LNCAP (cell line): ENCODE results near the gene PPM1H.

Source experiments
- CTCF ChIP-seq: fragments of 450-650 bp; IDR thresholded peaks from 2 replicates; pipeline ENCODE4 v1.5.1; 2017; ENCODE audit warnings: mild to moderate bottlenecking

The PPM1H gene

GRCh38 chr12:62750941-62751809 is 183.8 kb downstream of the PPM1H start:
- no peak for TF ChIP-seq CTCF

DNA sequence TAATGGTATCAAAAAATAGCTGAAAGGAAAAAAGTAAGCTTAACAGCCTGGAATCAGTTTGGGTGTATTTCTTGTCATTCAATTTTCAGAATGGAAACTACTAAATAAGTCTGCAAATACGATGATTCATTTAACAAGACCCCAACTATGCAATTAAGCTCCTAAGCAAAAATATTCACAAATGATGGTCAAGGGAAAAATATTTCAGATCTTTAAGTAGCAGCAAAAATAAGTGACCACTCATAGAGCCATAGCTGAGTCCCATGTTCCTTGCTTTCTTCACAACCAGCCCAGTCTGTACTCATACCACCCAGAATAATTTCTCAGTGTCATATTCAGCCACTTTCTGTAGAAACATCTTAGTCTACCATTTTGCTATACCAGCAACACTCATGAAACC is 185.4 kb downstream of the PPM1H start:
- no peak for TF ChIP-seq CTCF

DNA sequence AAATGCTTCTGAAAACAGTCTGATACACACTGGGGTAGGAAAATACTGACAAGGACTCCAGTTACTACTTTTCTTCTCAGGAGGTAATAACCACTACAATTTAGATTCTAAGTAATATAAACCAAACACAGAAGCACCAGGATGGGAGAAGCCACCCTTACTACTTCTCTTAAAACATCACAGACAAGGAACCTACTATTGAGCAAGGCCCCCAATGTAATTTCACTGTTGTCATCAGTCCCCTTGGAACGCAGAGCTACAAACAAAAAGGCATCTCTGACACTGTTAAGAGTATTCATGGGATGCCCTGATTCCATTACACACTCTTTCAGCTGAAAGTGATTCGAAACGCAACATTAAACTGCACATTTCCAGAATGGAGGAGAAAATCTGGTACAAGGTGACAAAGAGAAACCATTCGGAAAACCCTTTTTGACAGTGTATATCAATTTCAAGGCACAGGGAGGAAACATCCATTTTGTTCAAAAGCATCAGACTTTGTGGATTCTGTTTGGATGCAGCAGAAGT is 185.9 kb downstream of the PPM1H start:
- TF ChIP-seq CTCF = no peak

DNA sequence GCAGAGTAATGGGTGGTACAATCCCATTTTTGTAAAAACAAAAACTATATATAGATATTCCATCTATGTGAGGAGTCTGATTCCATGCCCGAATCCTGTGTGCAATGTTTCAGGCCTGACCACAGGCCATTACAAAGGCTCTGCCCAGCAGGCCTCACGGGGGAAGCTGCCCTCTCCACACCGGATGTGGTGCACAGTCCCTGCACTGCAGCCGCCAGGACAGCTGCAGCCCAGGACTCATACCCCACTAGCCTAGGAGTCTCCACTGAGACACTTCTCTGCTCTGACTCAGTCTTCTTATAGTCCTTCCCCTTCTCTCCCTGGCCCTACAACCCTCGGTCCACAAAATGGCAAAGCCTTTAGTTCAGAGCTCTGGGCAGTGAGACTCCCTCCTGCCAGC is 190.4 kb downstream of the PPM1H start:
- no peak for TF ChIP-seq CTCF

- no peak for TF ChIP-seq CTCF
Observed at GRCh38 chr12:62739266-62740015, 195.5 kb downstream of the PPM1H start.

GRCh38 chr12:62738616-62739015 is 196.3 kb downstream of the PPM1H start:
- TF ChIP-seq CTCF = no peak

DNA sequence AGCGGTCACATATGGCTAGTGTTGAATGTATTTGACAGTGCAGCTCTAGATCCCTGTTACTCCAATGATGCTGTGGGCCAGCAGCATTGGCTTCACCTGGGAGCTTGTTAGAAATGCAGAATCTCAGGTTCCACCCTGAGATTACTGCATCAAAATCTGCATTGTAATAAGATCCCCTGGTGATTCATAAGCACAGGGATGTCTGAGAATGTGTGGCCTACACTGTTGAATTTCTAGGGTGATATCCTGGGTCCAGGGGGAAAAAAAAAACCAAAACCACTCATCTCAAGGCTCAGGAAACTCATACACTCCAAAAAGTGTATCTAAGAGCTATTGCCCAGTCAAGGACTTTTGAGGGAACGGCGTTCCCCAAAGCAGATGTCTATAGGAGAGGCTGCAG is 196.8 kb downstream of the PPM1H start:
- TF ChIP-seq CTCF = no peak
